ES-I3 (cell line): ENCODE measurements around the gene LGI4.
"Not testable (repeated sequence)": the region's sequence is repeated elsewhere in the genome, so short reads cannot be mapped to it uniquely, and the experiment has no call there.

ENCODE experiments used
- H3K36me3 ChIP-seq: 2 replicates; pipeline ENCODE4 v1.6.1; 2013; ENCODE audit warnings: mild to moderate bottlenecking, low read length, control low read depth, moderate library complexity; ENCODE audit not compliant: insufficient read depth
- H3K4me1 ChIP-seq: 2 replicates; pipeline ENCODE4 v1.6.1; 2013; ENCODE audit warnings: mild to moderate bottlenecking, control low read depth, low read length; ENCODE audit not compliant: insufficient read depth
- H3K9ac ChIP-seq: 2 replicates; pipeline ENCODE4 v1.6.1; 2013; ENCODE audit warnings: low read depth, mild to moderate bottlenecking, low read length, moderate library complexity
- H3K9me3 ChIP-seq: 2 replicates; pipeline ENCODE4 v1.6.1; 2013; ENCODE audit warnings: mild to moderate bottlenecking, low read length, moderate library complexity; ENCODE audit not compliant: control insufficient read depth, insufficient read depth

LGI4 gene

DNA sequence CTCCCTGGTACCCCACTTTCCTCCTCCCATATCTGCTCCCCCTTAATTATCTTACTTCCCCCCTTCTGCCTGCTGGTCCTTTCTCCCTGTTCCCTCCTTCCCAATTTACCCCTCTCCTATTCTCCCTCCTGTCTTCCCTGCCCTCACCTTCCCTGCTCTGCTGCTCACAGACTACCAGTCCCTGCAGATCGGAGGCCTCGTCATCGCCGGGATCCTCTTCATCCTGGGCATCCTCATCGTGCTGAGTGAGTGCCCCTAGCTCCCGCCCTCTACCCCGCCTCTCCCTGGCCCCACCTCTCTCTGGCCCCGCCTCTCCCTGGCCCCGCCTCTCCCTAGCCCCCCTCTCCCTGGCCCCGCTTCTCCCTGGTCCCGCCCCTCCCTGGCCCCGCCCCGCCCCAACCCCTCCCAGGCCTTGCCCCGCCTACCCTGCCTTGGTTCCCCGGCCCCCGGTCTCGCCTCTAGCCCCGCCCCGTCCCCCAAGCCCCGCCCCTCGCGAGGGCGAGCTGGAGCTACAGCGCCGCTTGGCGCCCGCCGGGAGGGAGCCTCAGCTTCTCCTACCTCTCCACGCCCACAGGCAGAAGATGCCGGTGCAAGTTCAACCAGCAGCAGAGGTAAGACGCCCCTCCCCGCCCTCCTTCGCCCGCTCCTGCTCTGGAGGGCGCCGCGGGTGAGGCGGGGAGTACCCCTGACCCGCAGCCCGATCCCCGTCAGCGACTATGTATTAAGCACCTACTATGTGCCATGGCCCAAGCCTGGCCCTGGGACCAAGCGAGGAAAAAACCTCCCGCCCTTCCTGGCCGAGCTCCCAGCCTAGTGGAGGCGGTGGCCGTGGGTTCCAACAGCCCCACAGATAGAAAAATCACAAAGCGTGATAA, 6.3 kb upstream of the LGI4 start:
- Histone ChIP-seq H3K9ac (peak overlapping the region; percentile 65), H3K36me3 (no peaks in the 10 kb centered on the region), H3K4me1 (peaks cover 25% of the 10 kb centered on the region)

DNA sequence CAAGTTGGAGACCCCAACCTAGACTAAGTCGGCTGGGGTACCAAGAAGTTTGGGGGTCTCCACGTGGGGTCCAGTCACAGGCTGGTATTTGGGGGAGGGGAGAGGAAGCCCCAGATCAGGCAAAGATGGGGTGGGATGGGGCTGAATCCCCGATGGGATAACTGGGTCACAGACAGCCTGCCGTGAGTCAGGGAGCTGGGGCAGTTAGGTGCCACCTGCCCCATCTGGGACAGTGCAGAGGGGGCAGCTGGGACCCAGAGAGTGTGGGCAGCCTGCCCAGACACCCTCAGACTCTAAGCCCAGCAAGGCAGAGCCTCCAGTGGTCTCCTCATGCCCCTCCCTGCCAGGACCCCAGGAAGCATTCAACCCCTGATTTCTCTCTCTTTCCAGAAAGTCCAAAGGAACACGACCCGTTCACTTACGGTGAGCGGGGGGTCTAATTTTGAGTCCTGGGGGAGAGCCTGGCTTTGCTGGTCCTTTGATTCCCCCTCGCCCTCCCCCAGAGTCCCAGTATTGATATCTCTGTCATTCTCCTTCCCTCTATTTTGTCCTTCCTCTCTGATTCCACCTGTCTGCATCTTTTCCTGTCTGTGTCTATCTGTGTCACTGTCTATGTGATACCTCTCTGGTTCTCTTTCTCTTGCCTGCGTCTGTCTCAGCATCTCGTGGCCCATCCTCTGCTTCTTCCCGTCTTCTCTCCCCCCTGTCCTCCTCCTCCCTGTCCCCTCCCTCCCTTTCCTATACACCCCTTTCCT, 5.5 kb upstream of the LGI4 start:
- Histone ChIP-seq H3K4me1 (peaks cover 28% of the 10 kb centered on the region), H3K9me3 (no peaks in the 10 kb centered on the region), H3K36me3 (no peaks in the 10 kb centered on the region), H3K9ac (peak overlapping the region; percentile 35; the same call in 1 of the 2 replicates)

More for the DNA sequence above, 6.3 kb upstream of the LGI4 start:
- no peaks in the 10 kb centered on the region for H3K9me3 ChIP-seq

GRCh38 chr19:35138305-35138892, 3.5 kb upstream of the LGI4 start, which contains the start of gene FXYD1:
Gene FXYD1 (plus strand): TSS chr19:35138824. CDS start chr19:35140080, 1,256 bp downstream.
- peaks cover 26% of the 10 kb centered on the region for H3K4me1 ChIP-seq
- H3K9ac ChIP-seq, result no peak within 1 kb of the TSS
- no peaks in the 10 kb centered on the region for H3K9me3 ChIP-seq
- H3K36me3 ChIP-seq, result no peaks in the 10 kb centered on the region

- no peaks in the 10 kb centered on the region for H3K9me3 ChIP-seq
- H3K4me1 ChIP-seq, result peaks cover 26% of the 10 kb centered on the region
- H3K36me3 ChIP-seq, result no peaks in the 10 kb centered on the region
Measured at GRCh38 chr19:35136977-35137702, 2.3 kb upstream of the LGI4 start.

DNA sequence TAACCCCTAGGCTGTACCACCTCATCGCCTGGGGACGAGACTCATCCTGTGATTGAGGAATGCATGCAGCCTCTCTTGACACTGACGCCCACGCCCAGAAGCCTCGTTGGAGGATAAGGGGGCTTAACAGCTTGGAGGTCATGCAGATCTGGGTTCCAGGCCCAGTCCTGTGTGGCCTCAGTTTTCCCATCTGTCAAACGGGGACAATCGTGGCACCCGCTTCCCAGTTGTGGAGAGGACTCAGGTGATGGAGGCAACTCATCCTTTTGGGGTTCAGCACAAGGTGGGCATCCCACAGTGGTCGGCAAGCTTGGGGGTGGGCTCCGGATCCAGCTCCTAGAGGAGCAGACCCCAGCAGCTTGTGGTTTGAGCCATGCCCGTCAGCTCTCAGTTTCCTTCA, 1.4 kb upstream of the LGI4 start:
- no peak overlapping the region for H3K9ac ChIP-seq

More at GRCh38 chr19:35136977-35137702, 2.3 kb upstream of the LGI4 start:
- H3K9ac ChIP-seq, result no peak overlapping the region

GRCh38 chr19:35135389-35135909, 590 bp upstream of the LGI4 start:
- peaks cover 18% of the 10 kb centered on the region for H3K4me1 ChIP-seq
- no peaks in the 10 kb centered on the region; the same call in 1 of the 2 replicates for H3K36me3 ChIP-seq
- peak overlapping the region; percentile 29; the same call in 1 of the 2 replicates for H3K9ac ChIP-seq
- H3K9me3 ChIP-seq, result no peaks in the 10 kb centered on the region

More for the DNA sequence above, 1.4 kb upstream of the LGI4 start:
- Histone ChIP-seq H3K4me1 (peaks cover 23% of the 10 kb centered on the region), H3K9me3 (no peaks in the 10 kb centered on the region), H3K36me3 (no peaks in the 10 kb centered on the region)

- Histone ChIP-seq H3K9me3 (no peaks in the 10 kb centered on the region), H3K4me1 (peaks cover 8% of the 10 kb centered on the region), H3K36me3 (no peaks in the 10 kb centered on the region; the same call in 1 of the 2 replicates), H3K9ac (no peak overlapping the region)
Measured at GRCh38 chr19:35133826-35134225, 1.0 kb downstream of the LGI4 start.

DNA sequence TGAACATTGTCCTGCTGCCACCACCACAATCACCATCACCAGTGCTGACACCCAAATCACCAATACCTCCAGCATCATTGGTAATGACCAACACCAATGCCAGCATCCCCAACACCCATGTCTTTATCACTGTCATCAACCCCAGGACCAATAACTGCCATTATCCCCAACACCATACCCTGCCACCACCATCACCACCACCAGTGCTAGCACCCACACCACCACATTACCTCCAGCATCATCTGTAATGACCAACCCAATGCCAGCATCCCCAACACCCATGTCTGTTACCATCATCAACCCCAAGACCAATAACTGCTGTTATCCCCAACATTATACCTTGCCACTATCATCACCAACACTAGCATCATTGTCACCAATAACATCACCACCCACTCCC, 2.6 kb downstream of the LGI4 start:
- Histone ChIP-seq H3K9me3 (no peaks in the 10 kb centered on the region), H3K9ac (no peak overlapping the region), H3K4me1 (peaks cover 7% of the 10 kb centered on the region), H3K36me3 (no peaks in the 10 kb centered on the region; the same call in 1 of the 2 replicates)

- Histone ChIP-seq H3K4me1 (peaks cover 7% of the 10 kb centered on the region), H3K9me3 (no peaks in the 10 kb centered on the region), H3K36me3 (no peaks in the 10 kb centered on the region; the same call in 1 of the 2 replicates), H3K9ac (no peak overlapping the region)
Measured at GRCh38 chr19:35130761-35131720, 3.8 kb downstream of the LGI4 start.

DNA sequence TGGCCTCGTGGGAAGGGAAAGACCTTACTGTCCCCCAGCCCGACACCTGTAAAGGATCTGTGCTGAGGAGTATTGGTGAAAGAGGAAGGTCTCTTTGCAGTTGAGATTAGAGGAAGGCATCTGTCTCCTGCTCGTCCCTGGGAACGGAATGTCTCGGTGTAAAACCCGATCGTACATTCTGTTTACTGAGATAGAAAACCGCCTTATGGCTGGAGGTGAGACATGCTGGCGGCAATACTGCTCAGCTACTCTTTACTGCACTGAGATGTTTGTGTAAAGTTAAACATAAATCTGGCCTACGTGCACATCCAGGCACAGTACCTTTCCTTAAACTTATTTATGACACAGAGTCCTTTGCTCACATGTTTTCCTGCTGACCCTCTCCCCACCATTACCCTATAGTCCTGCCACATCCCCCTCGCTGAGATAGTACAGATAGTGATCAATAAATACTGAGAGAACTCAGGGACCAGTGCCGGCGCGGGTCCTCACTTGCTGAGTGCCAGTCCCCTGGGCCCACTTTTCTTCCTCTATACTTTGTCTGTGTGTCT, 5.1 kb downstream of the LGI4 start:
- not testable (repeated sequence) for H3K36me3 ChIP-seq, H3K9me3 ChIP-seq, H3K4me1 ChIP-seq, H3K9ac ChIP-seq

DNA sequence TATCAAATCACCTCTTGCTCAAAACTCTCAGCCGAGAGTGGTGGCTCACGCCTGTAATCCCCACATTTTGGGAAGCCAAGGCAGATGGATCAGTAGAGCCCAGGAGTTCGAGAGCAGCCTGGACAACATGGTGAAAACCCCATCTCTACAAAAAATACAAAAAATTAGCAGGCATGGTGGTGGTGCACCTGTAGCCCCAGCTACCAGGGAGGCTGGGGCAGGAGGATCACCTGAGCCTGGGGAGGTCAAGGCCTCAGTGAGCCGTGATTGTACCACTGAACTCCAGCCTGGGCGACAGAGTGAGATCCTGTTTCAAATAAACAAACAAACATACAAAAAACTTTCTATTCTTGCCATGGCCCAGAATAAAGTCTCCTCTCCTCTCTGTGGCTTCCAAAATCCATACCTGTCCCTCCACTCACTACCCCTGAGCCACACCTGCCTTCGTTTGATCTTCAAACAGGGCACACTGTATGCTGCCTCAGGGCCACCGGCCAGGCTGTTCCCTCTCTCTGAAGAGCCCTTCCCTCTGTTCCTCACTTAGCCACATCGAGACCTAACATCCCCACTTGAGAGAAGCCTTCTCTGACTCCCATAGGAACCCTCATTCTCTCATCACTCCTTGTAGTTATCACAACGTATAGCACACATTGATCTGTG, 6.3 kb downstream of the LGI4 start:
- Histone ChIP-seq H3K4me1 (peaks cover 5% of the 10 kb centered on the region; the same call in 1 of the 2 replicates), H3K9ac (no peak overlapping the region), H3K36me3 (no peaks in the 10 kb centered on the region; the same call in 1 of the 2 replicates), H3K9me3 (no peaks in the 10 kb centered on the region)

DNA sequence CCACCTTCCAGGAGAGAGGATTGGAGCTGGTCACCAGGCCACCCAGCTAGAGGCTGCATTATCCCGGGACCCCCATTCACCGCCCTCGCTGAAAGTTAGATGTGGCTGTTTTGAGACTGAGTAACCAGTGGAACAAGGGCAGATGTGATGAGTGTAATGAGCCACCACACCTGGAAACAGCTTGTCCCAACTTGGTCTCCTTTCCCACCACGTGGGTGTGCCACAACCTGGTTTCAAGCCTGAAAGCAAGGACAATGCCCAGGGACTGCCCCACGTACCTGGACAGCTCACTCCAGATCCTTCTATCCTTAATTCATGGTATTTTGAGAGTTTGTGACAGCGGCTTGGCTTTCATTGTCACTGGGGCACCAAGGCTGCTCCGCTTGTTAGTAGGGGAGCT, 7.0 kb downstream of the LGI4 start:
- H3K36me3 ChIP-seq, result no peaks in the 10 kb centered on the region; the same call in 1 of the 2 replicates
- H3K9me3 ChIP-seq, result no peaks in the 10 kb centered on the region
- peaks cover 12% of the 10 kb centered on the region; the same call in 1 of the 2 replicates for H3K4me1 ChIP-seq
- no peak overlapping the region for H3K9ac ChIP-seq
